ENCODE measurements around the gene TTC31.
"Not testable (repeated sequence)": the region's sequence is repeated elsewhere in the genome, so short reads cannot be mapped to it uniquely, and the experiment has no call there.

Gene TTC31

DNA sequence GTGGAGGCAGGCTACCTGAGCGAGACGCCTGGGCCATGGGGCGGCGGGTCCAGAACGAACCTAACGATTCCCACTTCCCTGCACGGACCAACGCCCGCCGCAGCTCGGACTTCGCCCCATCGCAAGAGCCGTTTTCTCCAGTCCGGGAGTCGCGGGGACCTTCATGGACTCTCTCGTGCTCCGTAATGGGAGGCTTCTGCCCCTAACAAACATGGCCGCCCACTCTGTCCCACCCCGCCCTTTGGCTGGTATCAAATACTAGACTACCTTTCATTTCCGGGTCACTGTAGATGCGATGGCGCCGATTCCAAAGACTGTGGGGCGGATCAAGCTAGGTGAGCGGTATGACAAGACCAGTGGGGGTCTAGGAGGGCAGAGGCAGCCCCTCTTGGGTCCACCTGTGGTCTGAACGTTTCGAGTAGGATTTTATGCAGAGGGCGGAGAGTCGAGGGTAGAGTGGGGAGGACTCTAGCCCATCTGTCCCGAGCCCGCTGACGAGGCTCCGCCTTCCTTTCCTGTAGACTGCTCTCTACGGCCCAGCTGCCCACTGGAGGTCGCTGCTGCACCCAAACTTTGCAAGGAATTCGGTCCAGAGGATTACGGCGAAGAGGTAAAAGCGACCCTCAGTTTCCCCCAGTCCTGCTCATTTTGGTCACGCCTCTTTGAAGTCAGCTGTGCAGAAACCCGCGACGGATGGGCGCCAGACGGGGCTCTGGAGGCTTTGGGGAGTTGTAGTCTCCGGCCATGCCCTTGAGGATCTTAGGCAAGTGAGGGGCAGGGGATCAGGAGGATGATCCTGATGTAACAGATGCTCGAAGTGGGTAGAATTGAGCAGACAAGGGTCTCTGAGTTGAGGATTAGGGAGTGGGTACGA is at the start of gene TTC31, which contains the start of gene CCDC142:
TSS of gene TTC31 (plus strand) at position 281 of the 874 bp plus-strand sequence. CDS start at position 296, 15 bp downstream.
TSS of gene CCDC142 (minus strand) at position 198 of the 874 bp plus-strand sequence. CDS start at position 37, 161 bp downstream.
- peak; percentile 90 for DNase-seq (ENCODE audit: low spot score)

DNA sequence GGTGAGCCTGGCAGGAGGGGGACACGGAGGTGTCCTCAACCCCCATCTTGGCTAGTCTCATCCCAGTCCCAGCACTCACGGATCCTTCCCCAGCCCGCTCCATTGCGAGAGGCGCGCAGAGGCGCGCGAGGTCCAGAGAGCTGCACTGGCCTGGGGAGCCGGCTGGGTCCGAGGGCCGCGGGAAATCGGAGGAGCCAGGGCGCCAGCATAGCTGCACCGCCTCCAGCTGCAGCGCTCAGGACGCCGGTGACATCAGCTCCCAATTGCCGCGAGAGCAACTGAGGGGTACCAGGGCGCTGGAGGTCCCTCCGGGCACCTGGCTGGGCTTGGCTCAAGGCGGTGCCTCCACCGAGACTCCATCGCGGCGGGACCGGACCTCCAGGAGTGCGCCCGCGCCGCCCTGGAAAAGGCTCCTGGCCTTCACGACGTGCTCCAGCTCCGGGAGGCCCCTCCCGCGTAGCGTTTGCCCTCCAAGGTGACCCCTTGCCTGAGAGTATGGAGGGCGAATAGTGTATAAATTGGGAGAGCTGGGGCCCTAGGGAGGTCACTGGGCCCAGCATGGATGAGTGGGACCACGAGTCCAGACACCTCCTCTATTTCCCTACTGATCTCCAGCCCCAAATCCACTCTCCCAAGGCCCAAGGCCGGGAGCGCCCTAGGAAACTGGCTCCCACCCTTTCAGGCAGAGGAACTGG is 46.6 kb upstream of the TTC31 start:
- no peak for DNase-seq (ENCODE audit: low spot score)

DNA sequence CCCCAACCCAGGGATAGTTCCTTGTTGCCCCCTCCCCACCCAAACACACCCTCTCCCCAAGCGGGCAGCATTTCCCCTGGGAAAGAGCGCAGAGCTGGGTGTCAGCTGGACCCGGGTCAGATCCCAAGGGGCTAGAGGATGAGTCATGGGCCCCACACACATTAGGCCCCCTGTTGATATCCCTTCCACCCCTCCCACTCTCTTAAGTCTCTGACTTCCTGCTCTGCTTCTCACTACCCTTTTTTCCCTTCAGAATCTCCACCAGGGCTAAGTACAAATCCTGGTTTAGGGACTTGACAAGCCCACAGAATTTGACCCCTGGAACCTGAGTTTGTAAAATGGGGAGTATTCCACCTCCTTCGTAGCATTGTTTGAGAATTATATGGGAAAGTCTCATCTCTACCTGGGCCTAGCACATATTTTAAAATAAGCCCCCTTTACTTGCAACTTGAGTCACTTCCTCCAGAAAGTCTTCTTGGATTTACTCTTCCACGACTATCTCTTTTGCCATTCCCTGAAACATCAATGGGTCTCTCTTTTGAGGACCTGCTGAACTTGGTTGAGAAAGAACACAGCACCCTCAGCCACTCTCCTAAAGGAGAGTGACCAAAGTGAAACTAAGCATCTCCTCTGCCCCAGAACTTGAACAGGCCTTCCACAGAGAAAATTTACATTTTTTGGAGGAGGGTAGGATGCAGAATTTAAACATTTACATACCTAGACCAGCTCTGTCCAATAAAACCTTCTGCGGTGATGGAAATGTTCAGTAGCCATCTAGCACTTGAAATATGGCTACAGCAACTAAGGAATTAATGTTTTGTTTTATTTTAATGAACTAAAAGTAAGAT is 45.8 kb upstream of the TTC31 start:
- DNase-seq (ENCODE audit: low spot score) = peak; percentile 41

DNA sequence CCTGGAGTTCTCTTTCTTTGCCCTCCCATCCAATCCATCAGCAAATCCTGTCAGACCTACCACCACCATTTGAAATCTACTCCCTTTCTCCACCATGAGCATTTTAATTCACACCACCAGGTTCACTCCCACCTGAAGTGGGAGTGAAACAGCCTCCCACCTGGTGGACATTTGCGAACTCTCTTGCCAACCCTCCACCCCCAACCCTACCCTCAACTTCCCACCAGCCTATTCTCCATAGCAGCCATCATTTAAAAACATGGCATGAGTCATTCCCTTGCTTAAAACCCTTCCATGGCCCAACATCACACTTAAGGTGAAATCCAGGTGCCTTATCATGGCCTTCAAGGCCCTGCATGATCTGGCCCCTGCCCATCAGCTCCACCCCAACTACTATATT is 44.6 kb upstream of the TTC31 start:
- no peak for DNase-seq (ENCODE audit: low spot score)

DNA sequence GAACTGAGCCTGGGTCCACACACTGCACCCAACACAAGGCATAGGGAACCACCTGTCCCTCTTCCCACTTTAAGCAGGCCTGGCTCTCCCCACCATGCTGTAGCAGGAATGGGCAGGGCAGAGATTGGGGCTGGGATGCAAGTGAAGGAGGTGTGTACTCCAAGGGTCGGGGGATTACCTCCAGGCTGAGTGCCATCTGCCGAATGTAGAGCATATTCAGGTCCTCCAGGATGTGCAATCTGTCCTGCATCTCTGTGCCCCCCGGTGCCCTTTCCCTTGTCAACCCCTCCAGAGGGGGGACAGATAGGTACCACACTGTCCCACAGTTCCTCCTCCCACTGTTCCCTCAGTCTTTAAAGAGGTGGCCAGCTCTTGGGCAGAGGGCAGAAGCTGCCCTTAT is 43.5 kb upstream of the TTC31 start:
- no peak for DNase-seq (ENCODE audit: low spot score)

DNA sequence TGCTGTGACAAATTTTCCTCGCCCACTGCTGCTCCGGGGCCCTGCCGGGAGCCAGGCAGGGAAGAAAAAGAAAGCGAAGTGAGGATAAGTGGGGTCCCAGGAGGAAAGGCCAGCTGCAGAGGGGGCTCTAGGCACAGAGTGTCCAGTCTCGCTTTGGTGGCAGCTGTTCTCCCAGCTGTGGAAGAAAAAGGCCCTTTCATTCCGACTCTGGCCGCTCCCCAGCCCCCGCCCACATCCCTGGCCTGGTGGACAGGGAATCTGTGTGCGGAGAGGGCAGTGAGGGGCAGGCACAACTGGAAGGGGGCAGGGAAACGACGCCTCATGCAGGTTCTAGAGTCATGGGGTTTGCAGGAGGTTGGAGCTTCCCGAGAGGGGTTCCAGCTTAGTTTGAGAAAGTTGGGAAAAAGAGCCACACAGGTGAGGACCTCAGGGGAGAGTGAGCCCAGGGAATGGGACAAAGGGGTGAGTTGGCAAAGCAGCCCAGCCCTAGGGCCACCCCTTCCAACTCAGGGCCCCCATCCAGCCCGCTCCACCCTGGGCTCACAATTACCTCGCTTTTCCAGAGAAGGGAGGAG is 43.0 kb upstream of the TTC31 start:
- no peak for DNase-seq (ENCODE audit: low spot score)

DNA sequence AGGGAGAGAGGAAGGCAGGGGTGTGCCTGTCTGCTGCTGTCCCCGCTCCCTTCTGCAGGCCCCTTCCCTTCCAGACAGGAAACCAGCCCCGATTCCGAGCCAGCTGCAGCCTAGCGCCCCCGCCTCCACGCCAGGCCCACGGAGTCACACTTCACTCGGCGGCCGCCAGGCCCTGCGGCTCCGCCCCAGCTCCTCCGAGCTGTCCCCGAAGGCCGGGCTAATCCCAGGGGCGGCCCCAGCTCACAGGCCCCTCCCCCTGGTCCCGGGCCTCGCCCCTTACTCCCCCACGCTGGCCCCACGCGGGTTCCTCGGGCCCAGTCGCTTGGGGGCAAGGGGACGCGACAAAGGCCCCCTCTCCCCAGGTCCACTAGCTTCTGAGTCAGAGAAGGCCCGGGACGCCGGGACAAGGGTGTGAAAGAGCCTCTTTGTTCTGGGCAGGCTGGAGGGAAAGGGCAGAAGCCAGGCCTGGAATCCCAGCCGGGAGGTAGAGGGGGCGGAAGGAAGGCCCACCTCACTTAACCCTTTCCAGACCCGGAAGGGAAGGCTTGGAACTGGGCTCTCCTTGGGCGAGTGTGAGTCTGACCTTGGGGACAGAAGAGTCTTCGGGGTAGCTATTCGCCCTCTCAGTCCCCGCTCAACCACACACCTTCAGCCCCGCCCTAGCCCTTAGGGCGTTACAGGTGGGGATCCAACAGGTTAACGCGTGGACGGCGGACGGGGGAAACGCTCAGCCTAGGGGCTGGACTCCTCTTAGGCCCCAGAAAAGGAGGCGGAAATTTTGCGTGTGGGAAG is 42.3 kb upstream of the TTC31 start:
- peak; percentile 100 for DNase-seq (ENCODE audit: low spot score)

DNA sequence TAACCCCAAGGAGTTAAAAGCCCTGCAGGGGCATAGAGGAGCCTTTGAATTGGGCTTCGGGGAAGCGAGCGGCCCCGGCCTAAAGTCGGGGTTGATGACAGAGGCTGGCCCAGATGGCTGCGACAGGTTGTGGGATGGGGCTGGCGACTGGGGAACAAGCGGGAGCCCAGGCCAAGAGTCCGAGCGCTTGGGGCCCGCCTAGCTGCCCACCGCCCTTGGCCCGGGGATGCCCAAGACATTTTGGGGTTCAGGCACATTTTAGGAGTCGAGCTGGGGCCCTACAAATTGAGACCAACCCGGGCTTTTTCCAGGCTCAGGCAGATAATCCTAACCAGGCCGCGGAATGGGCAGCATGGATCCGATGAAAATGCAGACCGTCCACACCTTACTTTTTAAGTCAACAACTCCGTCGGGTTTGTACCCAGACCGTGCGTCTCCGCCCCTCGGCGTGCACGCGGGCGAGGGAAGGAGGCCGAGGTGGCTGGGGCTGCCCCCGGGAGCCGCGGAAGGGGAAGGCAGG is 41.7 kb upstream of the TTC31 start:
- no peak for DNase-seq (ENCODE audit: low spot score)

DNA sequence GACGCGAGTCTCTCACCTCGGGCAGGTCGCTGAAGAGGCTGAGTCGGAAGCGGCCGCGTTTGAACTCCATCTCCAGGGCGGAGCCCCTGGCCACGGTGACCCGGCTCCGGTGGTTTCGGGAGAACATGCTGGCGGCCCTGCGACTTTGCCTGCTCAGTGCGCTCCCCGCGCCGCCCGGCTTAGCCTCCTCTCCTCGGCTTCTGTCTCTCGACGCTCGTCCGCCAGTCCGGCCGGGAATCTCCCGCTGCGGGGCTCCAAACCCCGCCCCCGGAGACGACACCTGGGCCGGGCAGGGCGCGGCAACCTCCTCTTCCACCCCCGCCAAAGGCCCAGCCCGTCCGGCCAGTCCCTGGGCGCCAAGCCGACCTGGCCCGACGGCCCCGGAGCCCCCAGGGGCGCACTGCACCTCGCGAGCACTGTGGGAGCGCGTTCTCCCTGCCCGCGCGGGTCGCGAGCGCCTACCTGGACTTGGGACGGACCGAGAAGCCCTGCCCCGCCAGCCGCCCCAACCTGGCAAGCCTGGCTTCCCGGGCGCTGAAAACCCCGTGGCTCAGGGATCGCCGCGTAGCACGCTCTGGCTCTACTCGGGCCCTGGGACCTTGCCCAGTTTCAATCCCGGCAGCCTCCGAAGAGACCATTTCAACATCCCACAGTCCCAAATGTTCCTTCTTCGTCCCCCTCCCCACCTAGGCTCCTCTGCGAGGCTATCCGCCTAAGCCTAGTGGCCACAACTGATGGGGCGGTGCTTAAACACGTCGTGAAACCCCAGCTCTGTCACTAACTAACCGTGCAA is 41.0 kb upstream of the TTC31 start, which contains the start of gene RTKN:
TSS of gene RTKN (minus strand) at position 248 of the 793 bp plus-strand sequence. CDS start at position 127, 121 bp downstream.
- peak; percentile 86 for DNase-seq (ENCODE audit: low spot score)

DNA sequence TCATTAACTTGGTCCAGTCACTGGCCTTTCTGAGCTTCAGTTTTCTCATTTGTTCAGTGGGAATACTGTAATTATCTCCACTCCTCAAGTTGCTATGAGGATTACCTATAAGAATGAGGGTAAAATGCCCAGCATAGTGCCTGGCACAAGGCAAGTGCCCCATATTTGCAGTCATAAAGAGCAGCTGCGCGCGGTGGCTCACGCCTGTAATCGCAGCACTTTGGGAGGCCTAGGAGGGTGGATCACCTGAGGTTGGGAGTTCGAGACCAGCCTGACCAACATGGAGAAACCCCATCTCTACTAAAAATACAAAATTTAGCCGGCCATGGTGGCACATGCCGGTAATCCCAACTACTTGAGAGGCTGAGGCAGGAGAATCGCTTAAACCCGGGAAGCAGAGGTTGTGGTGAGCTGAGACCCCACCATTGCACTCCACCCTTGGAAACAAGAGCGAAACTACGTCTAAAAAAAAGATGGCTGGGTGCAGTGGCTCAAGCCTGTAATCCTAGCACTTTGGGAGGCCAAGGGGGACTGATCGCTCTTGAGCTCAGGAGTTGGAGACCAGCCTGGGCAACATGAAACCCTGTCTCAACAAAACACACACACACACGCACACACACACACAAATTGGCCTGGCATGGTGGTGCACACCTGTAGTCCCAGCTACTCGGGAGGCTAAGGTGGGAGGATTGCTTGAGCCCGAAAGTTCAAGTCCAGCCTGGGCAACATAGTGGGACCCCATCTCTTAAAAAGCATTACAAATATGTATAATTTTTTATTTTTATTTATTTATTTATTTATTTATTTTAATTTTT is 40.2 kb upstream of the TTC31 start:
- DNase-seq (ENCODE audit: low spot score) = not testable (repeated sequence)

DNA sequence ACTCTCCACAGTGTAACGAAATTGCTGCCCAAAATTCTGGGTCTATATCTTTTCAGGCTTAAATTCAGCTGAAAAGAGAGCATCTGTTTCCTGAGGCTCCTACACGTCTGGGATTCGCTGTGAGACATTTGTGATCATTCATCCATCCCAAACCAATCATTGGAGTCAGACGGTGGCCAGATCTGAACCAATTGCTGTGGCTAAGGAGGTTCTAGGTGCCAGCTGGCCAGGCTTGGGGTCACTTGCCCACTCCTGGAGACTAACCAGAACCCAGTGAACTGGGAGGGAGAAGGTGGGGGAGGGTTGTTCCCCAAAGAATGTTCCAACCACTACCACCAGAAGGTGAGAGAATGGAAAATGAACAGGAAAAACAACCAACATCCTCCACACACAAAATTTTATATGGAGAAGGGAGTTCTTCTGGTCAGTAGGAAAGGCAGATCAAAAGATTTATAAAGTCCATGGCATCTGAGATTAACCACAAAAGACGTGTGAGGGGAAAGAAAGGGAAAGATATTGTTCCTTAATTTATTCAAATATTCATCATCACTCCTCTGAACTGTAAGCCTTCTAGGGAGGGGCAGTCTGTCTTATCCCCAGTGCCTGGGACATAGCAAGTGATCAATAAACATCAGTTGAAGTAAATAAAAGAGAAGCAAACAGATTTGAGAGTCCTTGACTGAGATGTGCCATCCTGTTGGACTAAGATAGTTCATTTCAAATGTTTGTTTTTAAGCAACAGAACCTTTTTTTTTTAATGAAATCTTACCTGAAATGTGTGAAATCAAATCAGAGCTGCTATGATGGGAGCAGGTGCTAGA is 38.2 kb upstream of the TTC31 start:
- DNase-seq (ENCODE audit: low spot score) = no peak

DNA sequence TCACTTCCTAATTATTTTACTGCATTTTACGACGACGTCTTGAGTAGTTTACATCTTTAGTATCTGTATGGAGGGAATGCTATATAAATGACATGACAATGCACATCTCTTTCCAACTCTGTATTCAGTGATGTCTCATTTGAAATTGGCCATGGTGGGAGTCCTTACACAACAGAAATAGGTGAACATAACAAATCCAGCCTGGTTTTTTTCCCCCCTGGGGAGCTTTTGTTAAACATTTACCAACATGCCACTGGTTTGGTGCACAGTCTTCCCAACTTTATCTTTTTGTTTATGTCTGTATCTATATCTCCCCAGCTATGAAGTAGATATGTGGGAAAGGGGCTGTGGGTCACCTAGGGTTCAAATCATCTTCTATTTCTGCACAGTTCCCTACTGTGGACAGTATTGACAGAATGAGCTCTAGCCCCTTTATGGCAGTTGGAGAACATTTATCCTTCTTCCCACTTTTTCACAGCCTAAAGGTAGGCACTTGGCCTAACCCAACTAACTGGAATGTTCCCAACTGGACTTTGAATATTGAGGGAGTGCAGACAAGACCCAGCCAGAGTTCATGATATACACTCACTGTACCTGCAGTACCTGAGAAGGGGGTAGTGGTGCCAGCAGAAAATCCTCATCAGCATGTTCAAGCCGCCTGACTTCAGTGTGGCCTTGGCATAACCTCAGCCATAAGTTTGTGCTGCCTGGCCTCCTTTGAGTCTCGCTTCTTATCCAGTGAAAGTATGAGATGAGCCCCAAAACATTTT is 35.5 kb upstream of the TTC31 start:
- no peak for DNase-seq (ENCODE audit: low spot score)

DNA sequence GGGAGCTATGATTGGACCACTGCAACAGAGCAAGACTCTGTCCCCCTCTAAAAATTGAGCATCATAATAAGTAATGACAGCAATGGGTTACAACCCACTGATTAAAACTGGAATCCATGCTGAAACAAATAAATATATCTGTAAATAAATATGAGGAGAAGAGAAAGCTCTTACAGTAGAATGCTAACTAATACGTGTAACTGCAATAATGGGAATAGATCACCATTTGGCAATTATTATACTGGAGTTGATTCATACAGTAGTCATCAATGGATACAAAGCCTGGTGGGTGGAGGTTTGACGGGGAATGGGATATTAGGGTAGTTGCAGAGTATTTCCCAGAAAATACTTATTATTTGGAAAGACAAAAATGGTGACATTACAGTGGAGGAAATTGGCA is 34.1 kb upstream of the TTC31 start:
- no peak for DNase-seq (ENCODE audit: low spot score)

DNA sequence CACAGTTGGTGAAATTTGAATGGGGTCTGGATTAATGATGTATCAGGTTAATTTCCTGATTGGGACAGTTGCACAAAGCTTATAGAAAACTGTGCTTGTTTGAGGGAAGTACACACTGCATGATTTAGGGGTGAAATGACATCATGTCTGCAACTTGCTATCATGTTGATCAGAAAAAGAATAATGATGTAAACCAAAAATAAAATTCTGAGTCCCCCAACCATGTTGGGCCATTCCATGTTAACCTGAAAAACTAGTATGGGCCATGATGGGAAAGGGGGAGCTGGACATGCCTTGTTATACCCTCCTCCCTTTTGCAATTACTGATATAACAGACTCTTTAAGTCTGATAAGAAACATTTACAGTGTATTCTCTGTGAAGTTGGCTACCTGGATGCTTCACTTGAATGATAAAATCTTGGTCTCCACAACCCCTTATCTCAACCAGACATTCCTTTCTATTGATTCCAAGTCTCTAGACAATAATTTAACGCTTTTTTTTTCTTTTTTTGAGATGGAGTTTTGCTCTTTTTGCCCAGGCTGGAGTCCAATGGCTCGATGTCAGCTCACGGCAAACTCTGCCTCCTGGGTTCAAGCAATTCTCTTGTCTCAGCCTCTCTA is 32.2 kb upstream of the TTC31 start:
- DNase-seq (ENCODE audit: low spot score) = no peak

DNA sequence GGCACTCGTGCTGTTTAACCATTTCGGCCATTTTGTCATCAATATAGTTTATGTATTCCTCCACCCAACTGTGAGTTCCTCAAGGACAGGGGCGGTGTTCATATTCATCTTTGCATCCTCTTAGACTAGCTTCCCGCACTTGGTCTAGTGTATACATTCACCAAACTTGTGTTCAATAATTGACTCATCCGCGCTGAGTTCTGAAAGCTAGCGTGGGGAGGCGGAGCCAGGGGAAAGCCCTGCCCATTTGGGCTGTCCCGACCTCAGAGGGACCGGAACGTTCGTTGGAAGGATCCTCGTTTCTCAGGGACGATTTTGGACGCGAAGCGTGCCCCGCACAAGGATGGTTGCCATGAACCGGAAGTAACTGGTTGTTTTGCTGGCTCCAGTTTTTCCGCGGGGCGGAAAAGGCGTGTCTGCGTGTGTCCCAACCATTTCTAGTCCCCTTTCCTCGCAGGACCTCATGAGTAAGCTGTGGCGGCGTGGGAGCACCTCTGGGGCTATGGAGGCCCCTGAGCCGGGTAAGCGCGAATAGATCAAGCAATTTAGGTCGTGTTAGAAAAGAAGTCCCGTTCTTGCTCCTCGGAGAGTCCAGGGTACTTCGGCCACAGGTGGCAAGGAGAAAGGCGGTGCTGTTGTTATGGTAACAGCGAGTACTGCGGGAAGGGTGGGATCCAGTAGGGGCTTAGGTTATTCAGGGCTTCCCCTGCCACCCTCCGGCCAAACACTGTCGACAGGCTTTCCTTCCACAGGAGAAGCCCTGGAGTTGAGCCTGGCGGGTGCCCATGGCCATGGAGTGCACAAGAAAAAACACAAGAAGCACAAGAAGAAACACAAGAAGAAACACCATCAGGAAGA is 28.0 kb upstream of the TTC31 start, which contains the start of gene INO80B:
TSS of gene INO80B (plus strand) at position 434 of the 858 bp plus-strand sequence. CDS start at position 464, 30 bp downstream.
- DNase-seq (ENCODE audit: low spot score) = peak; percentile 77

DNA sequence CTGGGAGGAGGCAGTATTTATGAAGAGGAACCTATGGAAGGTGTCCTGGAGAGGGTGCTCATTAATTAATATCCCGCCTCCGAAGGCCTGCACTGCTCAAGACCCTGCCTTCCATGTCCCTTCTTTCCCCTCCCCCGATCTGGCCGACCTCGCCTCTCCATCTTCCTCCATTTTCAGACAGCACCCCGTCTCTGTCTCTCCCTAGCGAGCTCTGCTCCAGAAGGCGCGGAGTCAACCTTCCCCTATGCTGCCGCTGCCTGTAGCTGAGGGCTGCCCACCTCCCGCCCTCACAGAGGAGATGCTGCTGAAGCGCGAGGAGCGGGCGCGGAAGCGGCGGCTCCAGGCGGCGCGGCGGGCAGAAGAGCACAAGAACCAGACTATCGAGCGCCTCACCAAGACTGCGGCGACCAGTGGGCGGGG is 25.7 kb upstream of the TTC31 start:
- no peak for DNase-seq (ENCODE audit: low spot score)

Data from iPS-NIHi11 (cell line).